NT2/D1 (cell line): Measurements from ENCODE around the gene TMEM217.

Experiments used
- DNase-seq: peaks from one replicate; pipeline ENCODE4 v3.0.0-alpha.2; 2011; ENCODE audit warnings: low read depth, low spot score
- H3K27me3 ChIP-seq: 2 replicates; pipeline ENCODE4 v1.6.0; 2011; ENCODE audit warnings: mild to moderate bottlenecking; ENCODE audit not compliant: insufficient read length, insufficient read depth
- H3K36me3 ChIP-seq: 2 replicates; pipeline ENCODE4 v1.6.1; 2011; ENCODE audit warnings: mild to moderate bottlenecking, low read length, mixed read lengths; ENCODE audit not compliant: insufficient read depth, insufficient read length
- H3K4me1 ChIP-seq: 2 replicates; pipeline ENCODE4 v1.5.1; 2011; ENCODE audit not compliant: insufficient read depth, insufficient read length
- H3K4me3 ChIP-seq: 2 replicates; pipeline ENCODE4 v1.5.1; 2011; ENCODE audit warnings: low read depth; ENCODE audit not compliant: insufficient read length
- H3K9ac ChIP-seq: 2 replicates; pipeline ENCODE4 v1.6.0; 2011; ENCODE audit warnings: low read depth; ENCODE audit not compliant: insufficient read length
- H3K9me3 ChIP-seq: 2 replicates; pipeline ENCODE4 v1.5.1; 2011; ENCODE audit warnings: mild to moderate bottlenecking, low read length; ENCODE audit not compliant: insufficient read depth
- SUZ12 ChIP-seq: IDR thresholded peaks from 2 replicates; pipeline ENCODE4 v1.6.1; 2011; ENCODE audit not compliant: insufficient read length, insufficient read depth; ENCODE audit errors: extremely low read depth
- YY1 ChIP-seq: IDR thresholded peaks from 2 replicates; pipeline ENCODE4 v1.6.1; 2011; ENCODE audit not compliant: insufficient read length, insufficient read depth
- ZNF274 ChIP-seq: IDR thresholded peaks from 2 replicates; pipeline ENCODE4 v1.6.1; 2011; ENCODE audit warnings: mild to moderate bottlenecking, low read depth, low read length

Gene TMEM217

GRCh38 chr6:37243131-37243815 lies 14.7 kb downstream of the TMEM217 start:
- no peak overlapping the region for H3K9ac ChIP-seq
- TF ChIP-seq SUZ12 (no peak), YY1 (no peak), ZNF274 (no peak)
- no peaks in the 10 kb centered on the region for H3K27me3 ChIP-seq
- no peaks in the 10 kb centered on the region for H3K36me3 ChIP-seq
- no peak for DNase-seq
- H3K4me3 ChIP-seq = no peak overlapping the region
- no peaks in the 10 kb centered on the region for H3K9me3 ChIP-seq
- H3K4me1 ChIP-seq = no peaks in the 10 kb centered on the region

- no peaks in the 10 kb centered on the region for H3K27me3 ChIP-seq
- no peak for DNase-seq
- H3K9ac ChIP-seq = no peak overlapping the region
- no peaks in the 10 kb centered on the region for H3K9me3 ChIP-seq
- TF ChIP-seq YY1 = no peak
- TF ChIP-seq ZNF274 = no peak
- no peak for TF ChIP-seq SUZ12
- H3K36me3 ChIP-seq = no peaks in the 10 kb centered on the region
- H3K4me1 ChIP-seq = no peaks in the 10 kb centered on the region
- no peak overlapping the region for H3K4me3 ChIP-seq
These were observed 15.4 kb downstream of the TMEM217 start for GRCh38 chr6:37242429-37243052.

- DNase-seq = no peak
- Histone ChIP-seq H3K9ac (no peak overlapping the region), H3K4me3 (no peak overlapping the region), H3K9me3 (no peaks in the 10 kb centered on the region), H3K4me1 (no peaks in the 10 kb centered on the region), H3K36me3 (no peaks in the 10 kb centered on the region), H3K27me3 (no peaks in the 10 kb centered on the region)
- TF ChIP-seq ZNF274 (no peak), SUZ12 (no peak), YY1 (no peak)
These were observed 16.0 kb downstream of the TMEM217 start for GRCh38 chr6:37241775-37242428.

GRCh38 chr6:37241131-37241530 lies 16.8 kb downstream of the TMEM217 start:
- no peaks in the 10 kb centered on the region for H3K4me1 ChIP-seq
- no peaks in the 10 kb centered on the region for H3K36me3 ChIP-seq
- TF ChIP-seq YY1 (no peak), ZNF274 (no peak), SUZ12 (no peak)
- H3K27me3 ChIP-seq = no peaks in the 10 kb centered on the region
- no peaks in the 10 kb centered on the region for H3K9me3 ChIP-seq
- DNase-seq = no peak
- H3K4me3 ChIP-seq = no peak overlapping the region
- no peak overlapping the region for H3K9ac ChIP-seq

GRCh38 chr6:37239950-37240713 lies 17.8 kb downstream of the TMEM217 start:
- no peak for DNase-seq
- TF ChIP-seq YY1 (no peak), ZNF274 (no peak), SUZ12 (no peak)
- H3K27me3 ChIP-seq = no peaks in the 10 kb centered on the region
- H3K4me1 ChIP-seq = no peaks in the 10 kb centered on the region
- H3K4me3 ChIP-seq = no peak overlapping the region
- no peaks in the 10 kb centered on the region for H3K36me3 ChIP-seq
- no peak overlapping the region for H3K9ac ChIP-seq
- no peaks in the 10 kb centered on the region; the same call in 1 of the 2 replicates for H3K9me3 ChIP-seq

- Histone ChIP-seq H3K4me3 (no peak overlapping the region), H3K9ac (no peak overlapping the region), H3K27me3 (no peaks in the 10 kb centered on the region), H3K4me1 (no peaks in the 10 kb centered on the region), H3K36me3 (no peaks in the 10 kb centered on the region), H3K9me3 (no peaks in the 10 kb centered on the region; the same call in 1 of the 2 replicates)
- DNase-seq = no peak
- TF ChIP-seq YY1 = no peak
- no peak for TF ChIP-seq ZNF274
- no peak for TF ChIP-seq SUZ12
These were observed 18.4 kb downstream of the TMEM217 start for GRCh38 chr6:37239526-37239925.
